ENCODE data around the gene MACROD1. TPM values are rescaled to one million over a fixed set of nuclear protein-coding genes. Genes with fewer than 3 reads are reported as not detected.
"Not testable (repeated sequence)": the region's sequence is repeated elsewhere in the genome, so short reads cannot be mapped to it uniquely, and the experiment has no call there.

Gene MACROD1
- total RNA-seq, 1 experiment from 2014 or later, result 40.8 TPM

GRCh38 chr11:64058494-64058893 lies 107.4 kb downstream of the MACROD1 start:
- peak; percentile 12 for DNase-seq (ENCODE audit: low read depth)

GRCh38 chr11:64057890-64058289 lies 108.0 kb downstream of the MACROD1 start:
- no peak for DNase-seq (ENCODE audit: low read depth)

GRCh38 chr11:64056861-64057260 lies 109.1 kb downstream of the MACROD1 start:
- DNase-seq (ENCODE audit: low read depth), result no peak

- DNase-seq (ENCODE audit: low read depth), result no peak
Measured at GRCh38 chr11:64056213-64056785, 109.6 kb downstream of the MACROD1 start.

- no peak for DNase-seq (ENCODE audit: low read depth)
Measured at GRCh38 chr11:64055077-64055476, 110.8 kb downstream of the MACROD1 start.

GRCh38 chr11:64053699-64054098 lies 112.2 kb downstream of the MACROD1 start:
- no peak for DNase-seq (ENCODE audit: low read depth)

- DNase-seq (ENCODE audit: low read depth), result no peak
Measured at GRCh38 chr11:64052938-64053622, 112.8 kb downstream of the MACROD1 start.

- DNase-seq (ENCODE audit: low read depth), result no peak
Measured at GRCh38 chr11:64052436-64052835, 113.5 kb downstream of the MACROD1 start.

- DNase-seq (ENCODE audit: low read depth), result no peak
Measured at GRCh38 chr11:64051297-64051696, 114.6 kb downstream of the MACROD1 start.

GRCh38 chr11:64049509-64049908 lies 116.4 kb downstream of the MACROD1 start:
- no peak for DNase-seq (ENCODE audit: low read depth)

- peak; percentile 9 for DNase-seq (ENCODE audit: low read depth)
Measured at GRCh38 chr11:64048042-64048854, 117.7 kb downstream of the MACROD1 start.

GRCh38 chr11:64047373-64047772 lies 118.5 kb downstream of the MACROD1 start:
- not testable (repeated sequence) for DNase-seq (ENCODE audit: low read depth)

- no peak for DNase-seq (ENCODE audit: low read depth)
Measured at GRCh38 chr11:64045700-64046099, 120.2 kb downstream of the MACROD1 start.

GRCh38 chr11:64044730-64045393 lies 121.1 kb downstream of the MACROD1 start:
- no peak for DNase-seq (ENCODE audit: low read depth)

- no peak for DNase-seq (ENCODE audit: low read depth)
Measured at GRCh38 chr11:64043545-64043944, 122.4 kb downstream of the MACROD1 start.

GRCh38 chr11:64042301-64042700 lies 123.6 kb downstream of the MACROD1 start:
- no peak for DNase-seq (ENCODE audit: low read depth)

- DNase-seq (ENCODE audit: low read depth), result no peak
Measured at GRCh38 chr11:64041846-64042245, 124.1 kb downstream of the MACROD1 start.

- no peak for DNase-seq (ENCODE audit: low read depth)
Measured at GRCh38 chr11:64040684-64041322, 125.1 kb downstream of the MACROD1 start.

GRCh38 chr11:64039012-64039665 lies 126.8 kb downstream of the MACROD1 start:
- no peak for DNase-seq (ENCODE audit: low read depth)

- DNase-seq (ENCODE audit: low read depth), result no peak
Measured at GRCh38 chr11:64038500-64038899, 127.4 kb downstream of the MACROD1 start.

GRCh38 chr11:64037027-64037634 lies 128.8 kb downstream of the MACROD1 start:
- no peak for DNase-seq (ENCODE audit: low read depth)
